MM.1S (cell line): ENCODE measurements around the gene FBXO38.

Experiments used
- DNase-seq: peaks from one replicate; pipeline ENCODE4 v3.0.0-alpha.2; 2015
- H2AFZ ChIP-seq: fragments of 300-600 bp; sonication (generic); 2 replicates; pipeline ENCODE4 v1.6.0; 2016; ENCODE audit warnings: antibody characterized with exemption, low read length
- H3F3A ChIP-seq: fragments of 300-600 bp; sonication (generic); 2 replicates; pipeline ENCODE4 v1.6.1; 2016; ENCODE audit warnings: mild to moderate bottlenecking, antibody characterized with exemption, low read length, moderate library complexity, mixed read lengths; ENCODE audit not compliant: insufficient read depth
- H3K27ac ChIP-seq: fragments of 300-600 bp; sonication (generic); 2 replicates; pipeline ENCODE4 v1.5.1; 2016; ENCODE audit warnings: mild to moderate bottlenecking, low read length
- H3K27me3 ChIP-seq: fragments of 300-600 bp; sonication (generic); replicated peaks from 2 replicates; pipeline ENCODE4 v1.6.0; 2016; ENCODE audit warnings: low read length; ENCODE audit not compliant: insufficient read depth
- H3K36me3 ChIP-seq: fragments of 300-600 bp; sonication (generic); replicated peaks from 2 replicates; pipeline ENCODE4 v1.6.1; 2016; ENCODE audit warnings: mild to moderate bottlenecking, low read length, mixed read lengths; ENCODE audit not compliant: insufficient read depth
- H3K4me1 ChIP-seq: fragments of 300-600 bp; sonication (generic); 2 replicates; pipeline ENCODE4 v1.6.1; 2016; ENCODE audit warnings: low read length, mixed read lengths
- H3K4me2 ChIP-seq: fragments of 300-600 bp; sonication (generic); 2 replicates; pipeline ENCODE4 v1.6.0; 2016; ENCODE audit warnings: low read depth, low read length
- H3K4me3 ChIP-seq: fragments of 300-600 bp; sonication (generic); 2 replicates; pipeline ENCODE4 v1.5.1; 2016; ENCODE audit warnings: low read length, mixed read lengths
- H3K79me2 ChIP-seq: fragments of 300-600 bp; sonication (generic); 2 replicates; pipeline ENCODE4 v1.6.1; 2016; ENCODE audit warnings: mixed run types, low read length, mixed read lengths
- H3K9ac ChIP-seq: fragments of 300-600 bp; sonication (generic); 2 replicates; pipeline ENCODE4 v1.6.1; 2016; ENCODE audit warnings: low read length, mixed read lengths
- H3K9me2 ChIP-seq: fragments of 300-600 bp; sonication (generic); replicated peaks from 2 replicates; pipeline ENCODE4 v1.6.1; 2016; ENCODE audit warnings: mild to moderate bottlenecking, low read length, mixed read lengths; ENCODE audit not compliant: insufficient read depth
- H3K9me3 ChIP-seq: fragments of 300-600 bp; sonication (generic); replicated peaks from 2 replicates; pipeline ENCODE4 v1.6.1; 2016; ENCODE audit warnings: mild to moderate bottlenecking, low read length, mixed read lengths; ENCODE audit not compliant: insufficient read depth
- H4K20me1 ChIP-seq: fragments of 300-600 bp; sonication (generic); 2 replicates; pipeline ENCODE4 v1.6.1; 2016; ENCODE audit warnings: mild to moderate bottlenecking, low read length, moderate library complexity, mixed read lengths; ENCODE audit not compliant: insufficient read depth
- CTCF ChIP-seq: fragments of 300-600 bp; sonication (generic); IDR thresholded peaks from 2 replicates; pipeline ENCODE4 v1.5.1; 2016; ENCODE audit warnings: antibody characterized with exemption, low read length, mixed read lengths
- EZH2 ChIP-seq: fragments of 300-600 bp; sonication (generic); optimal IDR thresholded peaks from 2 replicates; pipeline ENCODE3; 2017; ENCODE audit warnings: low read depth, mild to moderate bottlenecking, antibody characterized with exemption, low read length, mixed read lengths
- EZH2phosphoT487 ChIP-seq: fragments of 300-600 bp; sonication (generic); IDR thresholded peaks from 2 replicates; pipeline ENCODE4 v1.6.1; 2018; ENCODE audit warnings: antibody characterized with exemption, low read length

FBXO38 gene

GRCh38 chr5:148482196-148482595 is 98.4 kb downstream of the FBXO38 start:
- H3F3A ChIP-seq, result no peaks in the 10 kb centered on the region
- no peak overlapping the region for H3K4me2 ChIP-seq
- H2AFZ ChIP-seq, result peak overlapping the region; percentile 48
- DNase-seq, result no peak
- no peaks in the 10 kb centered on the region for H3K36me3 ChIP-seq
- TF ChIP-seq CTCF, result no peak
- no peak for TF ChIP-seq EZH2phosphoT487
- TF ChIP-seq EZH2, result no peak
- no peaks in the 10 kb centered on the region for H3K9me3 ChIP-seq
- no peaks in the 10 kb centered on the region for H3K27me3 ChIP-seq
- H4K20me1 ChIP-seq, result no peaks in the 10 kb centered on the region
- no peak overlapping the region for H3K27ac ChIP-seq
- H3K4me3 ChIP-seq, result no peak overlapping the region
- H3K79me2 ChIP-seq, result no peaks in the 10 kb centered on the region
- no peaks in the 10 kb centered on the region for H3K4me1 ChIP-seq
- H3K9ac ChIP-seq, result no peak overlapping the region
- H3K9me2 ChIP-seq, result no peaks in the 10 kb centered on the region

- peak; percentile 40 for DNase-seq
- no peaks in the 10 kb centered on the region for H3K9me3 ChIP-seq
- H3K4me3 ChIP-seq, result no peak overlapping the region
- H3K27ac ChIP-seq, result no peak overlapping the region
- H3K4me1 ChIP-seq, result no peaks in the 10 kb centered on the region
- H3F3A ChIP-seq, result no peaks in the 10 kb centered on the region
- H4K20me1 ChIP-seq, result no peaks in the 10 kb centered on the region
- peak overlapping the region; percentile 48 for H2AFZ ChIP-seq
- H3K9ac ChIP-seq, result no peak overlapping the region
- H3K79me2 ChIP-seq, result no peaks in the 10 kb centered on the region
- no peaks in the 10 kb centered on the region for H3K9me2 ChIP-seq
- TF ChIP-seq EZH2 (no peak), EZH2phosphoT487 (no peak), CTCF (peak; percentile 75)
- H3K27me3 ChIP-seq, result no peaks in the 10 kb centered on the region
- H3K36me3 ChIP-seq, result no peaks in the 10 kb centered on the region
- H3K4me2 ChIP-seq, result peak overlapping the region; percentile 44; the same call in 1 of the 2 replicates
Measured at GRCh38 chr5:148482697-148483462, 99.1 kb downstream of the FBXO38 start.

- Histone ChIP-seq H3K9ac (no peak overlapping the region), H3K27me3 (no peaks in the 10 kb centered on the region), H3K9me3 (no peaks in the 10 kb centered on the region), H3K36me3 (no peaks in the 10 kb centered on the region), H3K9me2 (no peaks in the 10 kb centered on the region), H3K4me3 (no peak overlapping the region), H3K4me1 (no peaks in the 10 kb centered on the region), H3F3A (no peaks in the 10 kb centered on the region), H4K20me1 (no peaks in the 10 kb centered on the region), H3K4me2 (no peak overlapping the region), H2AFZ (no peak overlapping the region), H3K79me2 (no peaks in the 10 kb centered on the region), H3K27ac (no peak overlapping the region)
- DNase-seq, result no peak
- TF ChIP-seq CTCF (no peak), EZH2phosphoT487 (no peak), EZH2 (no peak)
Measured at GRCh38 chr5:148483750-148484149, 100.0 kb downstream of the FBXO38 start.
